Loucy (cell line): ENCODE data around the gene STRAP.

Experiments used
- H2AFZ ChIP-seq: fragments of 200-600 bp; sonication (generic); 2 replicates; pipeline ENCODE4 v1.6.0; 2016; ENCODE audit warnings: antibody characterized with exemption, mild to moderate bottlenecking, low read length, moderate library complexity
- H3F3A ChIP-seq: fragments of 200-600 bp; 2 replicates; pipeline ENCODE4 v1.6.0; 2016; ENCODE audit warnings: antibody characterized with exemption, low read depth, mild to moderate bottlenecking
- H3K27me3 ChIP-seq: fragments of 200-600 bp; sonication (generic); 2 replicates; pipeline ENCODE4 v1.6.1; 2014; ENCODE audit warnings: low read length, mild to moderate bottlenecking; ENCODE audit not compliant: insufficient read depth, poor library complexity, severe bottlenecking
- H3K36me3 ChIP-seq: fragments of 200-600 bp; sonication (generic); 2 replicates; pipeline ENCODE4 v1.6.1; 2016; ENCODE audit warnings: low read length; ENCODE audit not compliant: insufficient read depth
- H3K4me1 ChIP-seq: fragments of 200-600 bp; sonication (generic); 2 replicates; pipeline ENCODE4 v1.5.1; 2014; ENCODE audit warnings: low read length, mild to moderate bottlenecking; ENCODE audit not compliant: insufficient read depth, poor library complexity, severe bottlenecking
- H3K4me2 ChIP-seq: fragments of 200-600 bp; sonication (generic); 2 replicates; pipeline ENCODE4 v1.6.0; 2014; ENCODE audit warnings: antibody characterized with exemption, low read length, low read depth, mild to moderate bottlenecking; ENCODE audit not compliant: poor library complexity, severe bottlenecking
- H3K4me3 ChIP-seq: fragments of 200-600 bp; sonication (generic); 2 replicates; pipeline ENCODE4 v1.5.1; 2014; ENCODE audit warnings: low read length, mild to moderate bottlenecking, mixed read lengths; ENCODE audit not compliant: poor library complexity, severe bottlenecking
- H3K79me2 ChIP-seq: fragments of 200-600 bp; sonication (generic); 2 replicates; pipeline ENCODE4 v1.6.1; 2014; ENCODE audit warnings: low read length; ENCODE audit not compliant: insufficient read depth
- H3K9ac ChIP-seq: fragments of 200-600 bp; sonication (generic); 2 replicates; pipeline ENCODE4 v1.6.0; 2014; ENCODE audit warnings: mild to moderate bottlenecking, low read depth, low read length, moderate library complexity; ENCODE audit not compliant: poor library complexity, severe bottlenecking
- H3K9me2 ChIP-seq: fragments of 200-600 bp; sonication (generic); replicated peaks from 2 replicates; pipeline ENCODE4 v1.6.1; 2016; ENCODE audit warnings: low read depth, low read length, mixed read lengths
- H3K9me3 ChIP-seq: fragments of 200-600 bp; sonication (generic); 2 replicates; pipeline ENCODE4 v1.6.1; 2014; ENCODE audit warnings: mild to moderate bottlenecking, antibody characterized with exemption, low read length, low read depth; ENCODE audit not compliant: insufficient read depth
- H4K20me1 ChIP-seq: fragments of 200-600 bp; sonication (generic); 2 replicates; pipeline ENCODE4 v1.6.0; 2014; ENCODE audit warnings: antibody characterized with exemption, low read length, mild to moderate bottlenecking; ENCODE audit not compliant: insufficient read depth, poor library complexity, severe bottlenecking
- EZH2phosphoT487 ChIP-seq: fragments of 200-600 bp; IDR thresholded peaks from 2 replicates; pipeline ENCODE4 v1.6.1; 2018; ENCODE audit warnings: antibody characterized with exemption, mild to moderate bottlenecking, moderate library complexity, borderline replicate concordance
- TF ChIP-seq, protein P1 (sequence below): fragments of 200-600 bp; sonication (generic); conservative IDR thresholded peaks from 2 replicates; pipeline ENCODE4 v1.5.1; 2014; ENCODE audit warnings: mild to moderate bottlenecking, antibody characterized with exemption, low read length

Gene STRAP

DNA sequence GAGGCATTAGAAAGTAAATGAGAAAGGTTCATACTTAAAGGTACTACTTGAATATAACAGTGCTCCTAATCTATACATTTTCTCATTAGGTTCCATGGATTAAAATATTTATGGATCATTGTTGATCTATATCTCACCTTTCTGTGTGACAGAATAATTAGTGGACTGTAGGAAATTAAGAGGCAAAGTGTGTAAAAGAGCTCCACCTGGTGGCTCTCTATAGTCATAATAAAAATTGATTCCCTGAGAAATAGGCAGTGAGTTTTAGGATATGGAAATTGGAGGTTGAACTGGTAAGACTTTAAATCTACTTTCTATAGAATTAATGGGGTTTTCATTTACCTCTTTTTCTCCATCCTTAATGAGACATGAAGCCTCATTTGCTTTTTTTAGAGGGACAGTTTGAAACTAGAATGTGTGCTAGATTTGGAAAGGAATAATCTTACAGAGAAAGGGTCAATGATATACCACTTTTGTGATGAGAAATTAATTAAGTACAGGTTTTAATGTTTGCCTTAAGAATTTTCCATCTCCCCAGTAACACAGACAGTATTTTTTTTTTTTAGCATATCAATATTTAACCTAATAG lies 17.2 kb downstream of the STRAP start:
- no peak for TF ChIP-seq EZH2phosphoT487
- TF ChIP-seq, protein P1, sequence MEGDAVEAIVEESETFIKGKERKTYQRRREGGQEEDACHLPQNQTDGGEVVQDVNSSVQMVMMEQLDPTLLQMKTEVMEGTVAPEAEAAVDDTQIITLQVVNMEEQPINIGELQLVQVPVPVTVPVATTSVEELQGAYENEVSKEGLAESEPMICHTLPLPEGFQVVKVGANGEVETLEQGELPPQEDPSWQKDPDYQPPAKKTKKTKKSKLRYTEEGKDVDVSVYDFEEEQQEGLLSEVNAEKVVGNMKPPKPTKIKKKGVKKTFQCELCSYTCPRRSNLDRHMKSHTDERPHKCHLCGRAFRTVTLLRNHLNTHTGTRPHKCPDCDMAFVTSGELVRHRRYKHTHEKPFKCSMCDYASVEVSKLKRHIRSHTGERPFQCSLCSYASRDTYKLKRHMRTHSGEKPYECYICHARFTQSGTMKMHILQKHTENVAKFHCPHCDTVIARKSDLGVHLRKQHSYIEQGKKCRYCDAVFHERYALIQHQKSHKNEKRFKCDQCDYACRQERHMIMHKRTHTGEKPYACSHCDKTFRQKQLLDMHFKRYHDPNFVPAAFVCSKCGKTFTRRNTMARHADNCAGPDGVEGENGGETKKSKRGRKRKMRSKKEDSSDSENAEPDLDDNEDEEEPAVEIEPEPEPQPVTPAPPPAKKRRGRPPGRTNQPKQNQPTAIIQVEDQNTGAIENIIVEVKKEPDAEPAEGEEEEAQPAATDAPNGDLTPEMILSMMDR: peak; percentile 84
- Histone ChIP-seq H3K4me2 (no peak overlapping the region), H3F3A (no peaks in the 10 kb centered on the region), H3K36me3 (peaks cover 84% of the 10 kb centered on the region), H3K9ac (no peak overlapping the region), H3K79me2 (no peaks in the 10 kb centered on the region), H3K9me2 (no peaks in the 10 kb centered on the region), H4K20me1 (peaks cover 3% of the 10 kb centered on the region), H3K27me3 (no peaks in the 10 kb centered on the region), H3K4me3 (no peak overlapping the region), H2AFZ (no peak overlapping the region), H3K9me3 (no peaks in the 10 kb centered on the region), H3K4me1 (no peaks in the 10 kb centered on the region)

DNA sequence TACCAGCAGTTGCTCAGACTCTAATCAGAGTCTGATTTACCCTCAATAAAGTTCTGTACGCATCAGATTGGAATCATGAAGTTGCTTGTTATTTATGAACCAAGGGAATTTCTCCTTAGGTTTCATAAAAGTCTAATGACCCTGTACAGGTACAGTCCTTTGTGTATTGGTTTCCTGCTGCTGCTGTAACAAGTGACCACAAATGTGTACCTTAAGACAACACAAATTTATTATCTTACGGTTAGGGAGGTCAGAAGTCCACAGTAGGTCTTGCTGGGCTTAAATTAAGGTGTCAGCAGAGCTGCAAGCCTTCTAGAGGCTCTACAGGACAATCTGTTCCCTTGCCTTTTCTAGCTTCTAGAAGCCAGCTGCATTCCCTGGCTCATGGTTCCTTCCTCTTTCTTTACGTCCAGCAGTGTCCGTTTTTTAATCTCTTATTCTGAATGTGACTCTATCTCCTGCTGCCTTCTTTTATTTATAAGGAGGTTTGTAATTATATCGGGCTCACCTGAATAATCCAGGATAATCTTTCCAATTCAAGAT lies 22.3 kb downstream of the STRAP start:
- Histone ChIP-seq H3F3A (no peaks in the 10 kb centered on the region), H3K9ac (no peak overlapping the region), H3K9me3 (no peaks in the 10 kb centered on the region), H3K79me2 (no peaks in the 10 kb centered on the region), H3K27me3 (no peaks in the 10 kb centered on the region), H3K4me2 (no peak overlapping the region), H3K9me2 (no peaks in the 10 kb centered on the region), H4K20me1 (peaks cover 2% of the 10 kb centered on the region), H2AFZ (no peak overlapping the region), H3K36me3 (peaks cover 52% of the 10 kb centered on the region), H3K4me3 (no peak overlapping the region), H3K4me1 (no peaks in the 10 kb centered on the region)
- no peak for TF ChIP-seq EZH2phosphoT487
- TF ChIP-seq, protein P1: no peak

DNA sequence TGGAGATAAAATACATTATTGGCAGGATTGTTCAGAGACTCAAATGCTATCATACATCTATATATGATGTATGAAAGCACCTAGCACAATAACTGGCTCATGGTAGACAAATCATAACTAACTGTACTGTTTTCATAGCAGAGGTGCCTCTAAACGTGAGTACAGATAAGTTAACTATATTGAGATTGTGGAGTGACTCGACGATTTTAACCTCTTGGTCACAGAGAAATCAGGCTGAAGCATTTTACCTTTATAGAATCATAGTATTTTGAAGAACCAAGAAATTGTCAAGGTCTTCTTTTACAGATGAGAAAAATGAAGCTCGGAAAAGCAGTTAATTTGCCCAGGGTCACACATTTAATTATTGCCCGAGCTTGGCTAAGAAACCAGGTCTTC lies 28.3 kb downstream of the STRAP start:
- Histone ChIP-seq H3K27me3 (no peaks in the 10 kb centered on the region), H4K20me1 (no peaks in the 10 kb centered on the region), H2AFZ (no peak overlapping the region; the same call in none of the 2 replicates), H3K4me2 (peak overlapping the region; percentile 72), H3F3A (no peaks in the 10 kb centered on the region), H3K9me2 (no peaks in the 10 kb centered on the region), H3K9ac (peak overlapping the region; percentile 88), H3K36me3 (no peaks in the 10 kb centered on the region), H3K9me3 (no peaks in the 10 kb centered on the region), H3K79me2 (peaks cover 23% of the 10 kb centered on the region), H3K4me1 (peaks cover 14% of the 10 kb centered on the region), H3K4me3 (peak overlapping the region; percentile 82)
- no peak for TF ChIP-seq EZH2phosphoT487
- TF ChIP-seq, protein P1: no peak
